ENCODE measurements around the gene TRIM60. TPM values are rescaled to one million over a fixed set of nuclear protein-coding genes. Genes with fewer than 3 reads are reported as not detected.
"Not testable (repeated sequence)": the region's sequence is repeated elsewhere in the genome, so short reads cannot be mapped to it uniquely, and the experiment has no call there.

Gene TRIM60
- total RNA-seq: not detected
- not detected for polyA plus RNA-seq

DNA sequence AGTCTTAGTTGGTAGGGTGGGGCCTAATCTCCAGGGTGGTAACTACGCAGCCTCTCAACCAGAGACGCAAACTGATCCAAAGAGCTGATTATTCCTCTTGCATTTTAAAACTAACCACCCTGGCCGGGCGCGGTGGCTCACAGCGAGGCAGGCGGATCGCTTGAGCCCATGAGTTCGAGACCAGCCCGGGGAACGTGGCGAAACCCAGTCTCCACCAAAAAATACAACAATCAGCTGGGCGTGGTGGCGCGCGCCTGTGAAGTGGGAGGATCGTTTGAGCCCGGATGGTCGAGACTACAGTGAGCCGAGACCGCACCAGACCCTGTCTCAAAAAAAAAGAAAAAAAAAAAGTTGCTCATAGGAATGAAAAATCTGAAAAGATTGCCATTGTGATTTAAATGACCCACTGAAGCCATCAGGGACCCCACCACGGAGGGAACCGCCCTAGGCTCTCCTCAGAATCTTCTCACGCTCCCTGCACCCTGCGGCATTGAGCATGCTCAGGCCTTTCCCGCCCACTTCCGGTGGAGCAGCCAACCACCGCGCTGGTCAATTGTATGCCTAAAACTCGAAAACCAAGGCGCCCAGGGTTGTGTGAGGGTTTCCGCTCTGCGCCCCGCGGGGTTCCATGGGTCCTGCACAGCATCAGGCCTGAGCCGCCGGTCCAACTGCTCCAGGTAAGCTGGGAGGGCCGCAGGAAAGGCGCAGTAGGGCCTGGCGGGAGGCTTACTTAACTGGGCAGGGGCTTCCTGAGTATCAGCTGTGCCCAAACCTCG, at the start of gene TRIM60:
TRIM60 (plus strand) TSS at position 564 of the 776 bp plus-strand sequence. CDS start 8,074 bp downstream, outside the sequence.
- H3K36me3 ChIP-seq (ENCODE audit: control insufficient read depth, insufficient read depth, low read length): no peaks in the 10 kb centered on the region
- Mint-ChIP-seq H3K4me3 (no peak within 1 kb of the TSS), H3K4me1 (no peaks in the 10 kb centered on the region), H3K9me3 (no peaks in the 10 kb centered on the region), H3K27ac (no peak within 1 kb of the TSS), H3K27me3 (no peaks in the 10 kb centered on the region), H3K36me3 (no peaks in the 10 kb centered on the region)
- no peaks in the 10 kb centered on the region for H3K4me1 ChIP-seq (ENCODE audit: control insufficient read depth, insufficient read depth, low read length, poor library complexity, severe bottlenecking)
- H3K27me3 ChIP-seq (ENCODE audit: control insufficient read depth, insufficient read depth, low read length): no peaks in the 10 kb centered on the region
- no peak within 1 kb of the TSS for H3K27ac ChIP-seq (ENCODE audit: insufficient read depth, low read length, poor library complexity, severe bottlenecking)
- H3K4me3 ChIP-seq (ENCODE audit: low read depth, low read length): no peak within 1 kb of the TSS
- no peaks in the 10 kb centered on the region for H3K9me3 ChIP-seq (ENCODE audit: control insufficient read depth in 2 of 2, low read length in 2 of 2)
- ATAC-seq (ENCODE audit: low read depth in 2 of 2) (no peak), DNase-seq (no peak)

GRCh38 chr4:164989471-164989870, 42.3 kb upstream of the TRIM60 start:
- no peaks in the 10 kb centered on the region for H3K9me3 ChIP-seq (ENCODE audit: control insufficient read depth in 2 of 2, low read length in 2 of 2)
- no peaks in the 10 kb centered on the region for H3K27me3 ChIP-seq (ENCODE audit: control insufficient read depth, insufficient read depth, low read length)
- no peak overlapping the region for H3K4me3 Mint-ChIP-seq
- no peak overlapping the region for H3K4me3 ChIP-seq (ENCODE audit: low read depth, low read length)
- no peaks in the 10 kb centered on the region for H3K27me3 Mint-ChIP-seq
- no peaks in the 10 kb centered on the region for H3K4me1 Mint-ChIP-seq
- no peaks in the 10 kb centered on the region for H3K36me3 Mint-ChIP-seq
- H3K9me3 Mint-ChIP-seq: no peaks in the 10 kb centered on the region
- no peak for DNase-seq
- no peak for ATAC-seq (ENCODE audit: low read depth in 2 of 2)
- H3K27ac ChIP-seq (ENCODE audit: insufficient read depth, low read length, poor library complexity, severe bottlenecking): no peak overlapping the region
- H3K4me1 ChIP-seq (ENCODE audit: control insufficient read depth, insufficient read depth, low read length, poor library complexity, severe bottlenecking): no peaks in the 10 kb centered on the region
- no peak overlapping the region for H3K27ac Mint-ChIP-seq
- H3K36me3 ChIP-seq (ENCODE audit: control insufficient read depth, insufficient read depth, low read length): no peaks in the 10 kb centered on the region

DNA sequence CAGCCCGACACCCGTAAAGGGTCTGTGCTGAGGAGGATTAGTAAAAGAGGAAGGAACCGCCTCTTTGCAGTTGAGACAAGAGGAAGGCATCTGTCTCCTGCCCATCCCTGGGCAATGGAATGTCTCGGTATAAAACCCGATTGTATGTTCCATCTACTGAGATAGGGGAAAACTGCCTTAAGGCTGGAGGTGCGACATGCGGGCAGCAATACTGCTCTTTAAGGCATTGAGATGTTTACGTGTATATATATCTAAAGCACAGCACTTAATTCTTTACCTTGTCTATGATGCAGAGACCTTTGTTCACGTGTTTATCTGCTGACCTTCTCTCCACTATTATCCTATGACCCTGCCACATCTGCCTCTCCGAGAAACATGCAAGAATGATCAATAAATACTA, 41.0 kb upstream of the TRIM60 start:
- not testable (repeated sequence) for ATAC-seq (ENCODE audit: low read depth in 2 of 2); H3K9me3 Mint-ChIP-seq; H3K27ac Mint-ChIP-seq; H3K36me3 ChIP-seq (ENCODE audit: control insufficient read depth, insufficient read depth, low read length); H3K9me3 ChIP-seq (ENCODE audit: control insufficient read depth in 2 of 2, low read length in 2 of 2); H3K27me3 Mint-ChIP-seq; H3K4me3 Mint-ChIP-seq; H3K4me1 Mint-ChIP-seq; H3K27ac ChIP-seq (ENCODE audit: insufficient read depth, low read length, poor library complexity, severe bottlenecking); H3K4me1 ChIP-seq (ENCODE audit: control insufficient read depth, insufficient read depth, low read length, poor library complexity, severe bottlenecking); DNase-seq; H3K4me3 ChIP-seq (ENCODE audit: low read depth, low read length); H3K36me3 Mint-ChIP-seq; H3K27me3 ChIP-seq (ENCODE audit: control insufficient read depth, insufficient read depth, low read length)

DNA sequence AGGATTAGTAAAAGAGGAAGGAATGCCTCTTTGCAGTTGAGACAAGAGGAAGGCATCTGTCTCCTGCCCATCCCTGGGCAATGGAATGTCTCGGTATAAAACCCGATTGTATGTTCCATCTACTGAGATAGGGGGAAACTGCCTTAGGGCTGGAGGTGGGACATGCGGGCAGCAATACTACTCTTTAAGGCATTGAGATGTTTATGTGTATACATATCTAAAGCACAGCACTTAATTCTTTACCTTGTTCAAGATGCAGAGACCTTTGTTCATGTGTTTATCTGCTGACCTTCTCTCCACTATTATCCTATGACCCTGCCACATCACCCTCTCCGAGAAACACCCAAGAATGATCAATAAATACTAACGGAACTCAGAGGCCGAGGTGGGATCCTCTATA, 35.7 kb upstream of the TRIM60 start:
- H3K4me3 ChIP-seq (ENCODE audit: low read depth, low read length); H3K9me3 ChIP-seq (ENCODE audit: control insufficient read depth in 2 of 2, low read length in 2 of 2); H3K9me3 Mint-ChIP-seq; H3K27me3 Mint-ChIP-seq; H3K4me3 Mint-ChIP-seq; H3K27ac Mint-ChIP-seq; H3K4me1 Mint-ChIP-seq; DNase-seq; H3K36me3 ChIP-seq (ENCODE audit: control insufficient read depth, insufficient read depth, low read length); ATAC-seq (ENCODE audit: low read depth in 2 of 2); H3K36me3 Mint-ChIP-seq; H3K27me3 ChIP-seq (ENCODE audit: control insufficient read depth, insufficient read depth, low read length); H3K27ac ChIP-seq (ENCODE audit: insufficient read depth, low read length, poor library complexity, severe bottlenecking); H3K4me1 ChIP-seq (ENCODE audit: control insufficient read depth, insufficient read depth, low read length, poor library complexity, severe bottlenecking): not testable (repeated sequence)

GRCh38 chr4:164997324-164997723, 34.5 kb upstream of the TRIM60 start:
- Histone ChIP-seq H3K36me3 (ENCODE audit: control insufficient read depth, insufficient read depth, low read length) (no peaks in the 10 kb centered on the region), H3K27ac (ENCODE audit: insufficient read depth, low read length, poor library complexity, severe bottlenecking) (no peak overlapping the region), H3K4me3 (ENCODE audit: low read depth, low read length) (no peak overlapping the region), H3K4me1 (ENCODE audit: control insufficient read depth, insufficient read depth, low read length, poor library complexity, severe bottlenecking) (no peaks in the 10 kb centered on the region), H3K9me3 (ENCODE audit: control insufficient read depth in 2 of 2, low read length in 2 of 2) (no peaks in the 10 kb centered on the region), H3K27me3 (ENCODE audit: control insufficient read depth, insufficient read depth, low read length) (no peaks in the 10 kb centered on the region)
- Mint-ChIP-seq H3K27me3 (peaks cover 4% of the 10 kb centered on the region), H3K4me3 (no peak overlapping the region), H3K4me1 (no peaks in the 10 kb centered on the region), H3K27ac (no peak overlapping the region), H3K9me3 (no peaks in the 10 kb centered on the region), H3K36me3 (no peaks in the 10 kb centered on the region)
- ATAC-seq (ENCODE audit: low read depth in 2 of 2) (no peak), DNase-seq (no peak)

- no peaks in the 10 kb centered on the region for H3K4me1 ChIP-seq (ENCODE audit: control insufficient read depth, insufficient read depth, low read length, poor library complexity, severe bottlenecking)
- H3K4me1 Mint-ChIP-seq: no peaks in the 10 kb centered on the region
- H3K36me3 Mint-ChIP-seq: no peaks in the 10 kb centered on the region
- H3K27me3 Mint-ChIP-seq: peaks cover 4% of the 10 kb centered on the region
- no peak for DNase-seq
- no peak overlapping the region for H3K27ac Mint-ChIP-seq
- H3K36me3 ChIP-seq (ENCODE audit: control insufficient read depth, insufficient read depth, low read length): no peaks in the 10 kb centered on the region
- H3K27me3 ChIP-seq (ENCODE audit: control insufficient read depth, insufficient read depth, low read length): no peaks in the 10 kb centered on the region
- no peaks in the 10 kb centered on the region for H3K9me3 ChIP-seq (ENCODE audit: control insufficient read depth in 2 of 2, low read length in 2 of 2)
- H3K4me3 Mint-ChIP-seq: no peak overlapping the region
- no peaks in the 10 kb centered on the region for H3K9me3 Mint-ChIP-seq
- ATAC-seq (ENCODE audit: low read depth in 2 of 2): no peak
- H3K4me3 ChIP-seq (ENCODE audit: low read depth, low read length): no peak overlapping the region
- H3K27ac ChIP-seq (ENCODE audit: insufficient read depth, low read length, poor library complexity, severe bottlenecking): no peak overlapping the region
These were observed 33.9 kb upstream of the TRIM60 start for GRCh38 chr4:164997941-164998340.

- H3K9me3 Mint-ChIP-seq; H3K4me1 Mint-ChIP-seq; H3K27me3 ChIP-seq (ENCODE audit: control insufficient read depth, insufficient read depth, low read length); H3K36me3 Mint-ChIP-seq; H3K27ac Mint-ChIP-seq; ATAC-seq (ENCODE audit: low read depth in 2 of 2); H3K36me3 ChIP-seq (ENCODE audit: control insufficient read depth, insufficient read depth, low read length); H3K9me3 ChIP-seq (ENCODE audit: control insufficient read depth in 2 of 2, low read length in 2 of 2); H3K27ac ChIP-seq (ENCODE audit: insufficient read depth, low read length, poor library complexity, severe bottlenecking); H3K27me3 Mint-ChIP-seq; H3K4me1 ChIP-seq (ENCODE audit: control insufficient read depth, insufficient read depth, low read length, poor library complexity, severe bottlenecking); H3K4me3 ChIP-seq (ENCODE audit: low read depth, low read length); H3K4me3 Mint-ChIP-seq; DNase-seq: not testable (repeated sequence)
These were observed 33.2 kb upstream of the TRIM60 start for GRCh38 chr4:164998526-164999080.

DNA sequence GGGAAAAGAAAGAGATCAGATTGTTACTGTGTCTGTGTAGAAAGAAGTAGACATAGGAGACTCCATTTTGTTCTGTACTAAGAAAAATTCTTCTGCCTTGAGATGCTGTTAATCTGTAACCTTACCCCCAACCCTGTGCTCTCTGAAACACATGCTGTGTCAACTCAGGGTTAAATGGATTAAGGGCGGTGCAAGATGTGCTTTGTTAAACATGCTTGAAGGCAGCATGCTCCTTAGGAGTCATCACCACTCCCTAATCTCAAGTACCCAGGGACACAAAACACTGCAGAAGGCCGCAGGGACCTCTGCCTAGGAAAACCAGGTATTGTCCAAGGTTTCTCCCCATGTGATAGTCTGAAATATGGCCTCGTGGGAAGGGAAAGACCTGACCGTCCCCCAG, 29.8 kb upstream of the TRIM60 start:
- not testable (repeated sequence) for ATAC-seq (ENCODE audit: low read depth in 2 of 2); H3K36me3 ChIP-seq (ENCODE audit: control insufficient read depth, insufficient read depth, low read length); H3K4me3 ChIP-seq (ENCODE audit: low read depth, low read length); H3K9me3 Mint-ChIP-seq; H3K4me1 Mint-ChIP-seq; H3K27me3 Mint-ChIP-seq; H3K27ac Mint-ChIP-seq; H3K4me3 Mint-ChIP-seq; H3K4me1 ChIP-seq (ENCODE audit: control insufficient read depth, insufficient read depth, low read length, poor library complexity, severe bottlenecking); H3K27ac ChIP-seq (ENCODE audit: insufficient read depth, low read length, poor library complexity, severe bottlenecking); DNase-seq; H3K9me3 ChIP-seq (ENCODE audit: control insufficient read depth in 2 of 2, low read length in 2 of 2); H3K27me3 ChIP-seq (ENCODE audit: control insufficient read depth, insufficient read depth, low read length); H3K36me3 Mint-ChIP-seq
